Muscle of back (tissue), 10 donors: ENCODE data around the gene RGS12. TPM values are rescaled to one million over a fixed set of nuclear protein-coding genes. Genes with fewer than 3 reads are reported as not detected.

Experiments used
- polyA plus RNA-seq, 10 donors: library from polyadenylated mRNA; unstranded; fragments of 120-200 nt; gene quantifications; one replicate each; pipeline ENCODE4 v1.2.1, GENCODE V29; 2013; ENCODE audit not compliant: insufficient read length in 10 of 10

Gene RGS12
- polyA plus RNA-seq, 10 donors: 21.6 to 42.9 (median 31.3) TPM

Other genes with a start within 250 kb of the RGS12 start
- not detected for gene HTT-AS, start 218.5 kb upstream of the RGS12 start, polyA plus RNA-seq
- gene HTT, start 218.3 kb upstream of the RGS12 start, polyA plus RNA-seq: 10 to 100 TPM; 18.9 to 28.6 (median 24.4) TPM
- under 1 TPM; 0.28 to 0.98 (median 0.50) TPM for gene MSANTD1, start 43.9 kb upstream of the RGS12 start, polyA plus RNA-seq
- gene HGFAC, start 148.9 kb downstream of the RGS12 start, polyA plus RNA-seq: 1 to 10 TPM in 6 of 10 donors, under 1 TPM in 4; 0.56 to 1.8 (median 1.1) TPM
- 10 to 100 TPM in 8 of 10 donors, 1 to 10 TPM in 2; 9.6 to 17.5 (median 14.4) TPM for gene DOK7, start 170.3 kb downstream of the RGS12 start, polyA plus RNA-seq
- 100 to 1,000 TPM in 2 of 10 donors, 10 to 100 TPM in 8; 60.3 to 115 (median 74.1) TPM for gene LRPAP1, start 239.4 kb downstream of the RGS12 start, polyA plus RNA-seq